GM23338 (cell line): Measurements from ENCODE around the gene EPS8L1. TPM values are rescaled to one million over a fixed set of nuclear protein-coding genes. Genes with fewer than 3 reads are reported as not detected.

Experiments used
- ATAC-seq: fragments of 200-7000 bp; cut with Tn5 transposase; 3 replicates; pipeline ENCODE4 v1.9.1; 2020
- DNase-seq: peaks from one replicate; pipeline ENCODE4 v3.0.0-alpha.2; 2015; ENCODE audit warnings: low spot score
- H2AFZ ChIP-seq: fragments of 200-600 bp; sonication (generic); 2 replicates; pipeline ENCODE4 v1.8.0; 2016; ENCODE audit warnings: antibody characterized with exemption, mild to moderate bottlenecking, moderate library complexity
- H3F3A ChIP-seq: fragments of 200-600 bp; sonication (generic); replicated peaks from 2 replicates; pipeline ENCODE4 v1.8.0; 2017; ENCODE audit warnings: antibody characterized with exemption, mixed run types, low read depth
- H3K27ac ChIP-seq: fragments of 200-600 bp; sonication (generic); 2 replicates; pipeline ENCODE4 v1.6.1; 2016; ENCODE audit warnings: low read depth
- H3K27me3 ChIP-seq: fragments of 200-600 bp; sonication (generic); 2 replicates; pipeline ENCODE4 v1.8.0; 2016; ENCODE audit warnings: mild to moderate bottlenecking, mixed run types, moderate library complexity; ENCODE audit not compliant: insufficient read depth
- H3K36me3 ChIP-seq: fragments of 200-600 bp; sonication (generic); 2 replicates; pipeline ENCODE4 v1.8.0; 2016; ENCODE audit warnings: mild to moderate bottlenecking; ENCODE audit not compliant: insufficient read depth
- H3K4me1 ChIP-seq: fragments of 200-600 bp; sonication (generic); 2 replicates; pipeline ENCODE4 v1.8.0; 2016; ENCODE audit warnings: mild to moderate bottlenecking, moderate library complexity; ENCODE audit not compliant: insufficient read depth
- H3K4me2 ChIP-seq: fragments of 200-600 bp; sonication (generic); 2 replicates; pipeline ENCODE4 v1.7.1; 2017; ENCODE audit warnings: mixed run types
- H3K4me3 ChIP-seq: fragments of 200-600 bp; sonication (generic); 2 replicates; pipeline ENCODE4 v1.6.1; 2016; ENCODE audit warnings: mixed run types
- H3K79me2 ChIP-seq: fragments of 200-600 bp; sonication (generic); replicated peaks from 2 replicates; pipeline ENCODE4 v1.8.0; 2017; ENCODE audit warnings: mild to moderate bottlenecking; ENCODE audit not compliant: insufficient read depth
- H3K9me2 ChIP-seq: fragments of 200-600 bp; sonication (generic); 2 replicates; pipeline ENCODE4 v1.8.0; 2017; ENCODE audit not compliant: insufficient read depth
- H4K20me1 ChIP-seq: fragments of 200-600 bp; sonication (generic); replicated peaks from 2 replicates; pipeline ENCODE4 v1.8.0; 2017; ENCODE audit warnings: mild to moderate bottlenecking; ENCODE audit not compliant: insufficient read depth
- H3K27ac Mint-ChIP-seq: 2 replicates; pipeline ENCODE4 v1.8.0; 2020; ENCODE audit warnings: inconsistent platforms, mild to moderate bottlenecking, moderate library complexity, mixed read lengths
- H3K27me3 Mint-ChIP-seq: 3 replicates; pipeline ENCODE4 v1.8.0; 2022; ENCODE audit warnings: low read depth, mild to moderate bottlenecking, moderate library complexity, mixed read lengths, inconsistent platforms; ENCODE audit not compliant: insufficient read depth, poor library complexity
- H3K36me3 Mint-ChIP-seq: 3 replicates; pipeline ENCODE4 v1.8.0; 2021; ENCODE audit warnings: low read depth, mild to moderate bottlenecking, inconsistent platforms, moderate library complexity, mixed read lengths
- H3K4me1 Mint-ChIP-seq: 3 replicates; pipeline ENCODE4 v1.8.0; 2020; ENCODE audit warnings: mild to moderate bottlenecking, inconsistent platforms, mixed read lengths
- H3K4me3 Mint-ChIP-seq: 3 replicates; pipeline ENCODE4 v1.8.0; 2021; ENCODE audit warnings: moderate library complexity, mild to moderate bottlenecking, inconsistent platforms, mixed read lengths
- H3K9me3 Mint-ChIP-seq: 3 replicates; pipeline ENCODE4 v1.8.0; 2020; ENCODE audit warnings: moderate library complexity, mild to moderate bottlenecking, inconsistent platforms, mixed read lengths
- CTCF ChIP-seq, 2 experiments: fragments of 200-600 bp in 1 of 2; sonication (generic) in 1 of 2; conservative IDR thresholded peaks; 2 replicates each; pipeline versions ENCODE4 v1.5.1 to v1.6.1; 2016 to 2017; ENCODE audit warnings: antibody characterized with exemption in 2 of 2, low read depth in 2 of 2, mild to moderate bottlenecking in 2 of 2, moderate library complexity in 1 of 2
- ETS1 ChIP-seq: IDR thresholded peaks from 2 replicates; pipeline ENCODE4 v1.6.1; 2016; ENCODE audit warnings: antibody characterized with exemption
- EZH2 ChIP-seq: fragments of 200-600 bp; sonication (generic); IDR thresholded peaks from one replicate; pipeline ENCODE4 v1.8.0; 2017; ENCODE audit warnings: antibody characterized with exemption, mild to moderate bottlenecking, low read depth; ENCODE audit not compliant: unreplicated experiment
- JUNB ChIP-seq: IDR thresholded peaks from one replicate; pipeline ENCODE4 v1.6.1; 2016; ENCODE audit warnings: antibody characterized with exemption; ENCODE audit not compliant: unreplicated experiment
- NANOG ChIP-seq: IDR thresholded peaks from 2 replicates; pipeline ENCODE4 v1.6.1; 2016; ENCODE audit warnings: antibody characterized with exemption, borderline replicate concordance
- POLR2AphosphoS5 ChIP-seq: IDR thresholded peaks from 2 replicates; pipeline ENCODE4 v1.6.1; 2016; ENCODE audit warnings: antibody characterized with exemption, low read depth
- REST ChIP-seq: IDR thresholded peaks from one replicate; pipeline ENCODE4 v1.6.1; 2018; ENCODE audit warnings: antibody characterized with exemption; ENCODE audit not compliant: unreplicated experiment
- STAT1 ChIP-seq: IDR thresholded peaks from one replicate; pipeline ENCODE4 v1.6.1; 2016; ENCODE audit warnings: antibody characterized with exemption; ENCODE audit not compliant: unreplicated experiment
- ZNF114 ChIP-seq: fragments of 250-450 bp; sonication (Bioruptor Pico); IDR thresholded peaks from 2 replicates; pipeline ENCODE4 v1.5.0; 2020; ENCODE audit warnings: mild to moderate bottlenecking, moderate library complexity
- ZNF331 ChIP-seq: fragments of 250-450 bp; sonication (Bioruptor Pico); IDR thresholded peaks from 2 replicates; pipeline ENCODE4 v1.5.0; 2020; ENCODE audit warnings: low read depth, mild to moderate bottlenecking, moderate library complexity
- ZNF462 ChIP-seq: fragments of 250-450 bp; sonication (Bioruptor Pico); IDR thresholded peaks from 2 replicates; pipeline ENCODE4 v1.5.0; 2020; ENCODE audit warnings: mild to moderate bottlenecking, moderate library complexity
- polyA plus RNA-seq: library from polyadenylated mRNA; unstranded; fragments of >200 nt; fragmentation: Nextera tagmentation; extraction: Ambion mirVana; gene quantifications from 2 replicates; pipeline ENCODE4 v1.2.1, GENCODE V29; 2016
- total RNA-seq: library from RNA; depleted of rRNA; stranded (reverse); fragments of >200 nt; shearing (Covaris generic); gene quantifications from 2 replicates; pipeline ENCODE4 v1.2.3, GENCODE V29; 2014

The EPS8L1 gene
- total and polyA plus RNA-seq, 2 experiments from 2014 or later, result 47.5 to 51.2 TPM

- no peak for TF ChIP-seq CTCF (conservative IDR thresholded peaks at IDR 0.05; ENCODE audit: low read depth in 2 of 2)
These were observed 33.4 kb upstream of the EPS8L1 start (continued) for GRCh38 chr19:55042344-55042678.

- Mint-ChIP-seq H3K27ac (no peak overlapping the region), H3K36me3 (peaks cover 40% of the 10 kb centered on the region), H3K4me3 (no peak overlapping the region), H3K27me3 (peaks cover 6% of the 10 kb centered on the region), H3K4me1 (no peaks in the 10 kb centered on the region), H3K9me3 (no peaks in the 10 kb centered on the region)
- ATAC-seq, result no peak
- Histone ChIP-seq H2AFZ (no peak overlapping the region), H3K4me1 (no peaks in the 10 kb centered on the region), H3K9me2 (no peaks in the 10 kb centered on the region), H3K79me2 (peaks cover 27% of the 10 kb centered on the region; the same call in 1 of the 2 replicates), H3K36me3 (0 out of 2 replicates have a peak, but pooled peaks cover under 1% of the 10 kb centered on the region), H3K4me3 (no peak overlapping the region), H3K27ac (no peak overlapping the region), H3K4me2 (no peak overlapping the region), H3F3A (no peaks in the 10 kb centered on the region), H3K27me3 (no peaks in the 10 kb centered on the region), H4K20me1 (peaks cover 21% of the 10 kb centered on the region; the same call in 1 of the 2 replicates)
- no peak for DNase-seq
- TF ChIP-seq NANOG (no peak), JUNB (no peak), STAT1 (no peak), POLR2AphosphoS5 (no peak), CTCF (conservative IDR thresholded peaks at IDR 0.05; ENCODE audit: low read depth in 2 of 2) (no peak), ZNF462 (CRISPR knock-in tag) (no peak), REST (no peak), ETS1 (no peak), ZNF114 (CRISPR knock-in tag) (no peak), ZNF331 (CRISPR knock-in tag) (no peak), EZH2 (no peak)
These were observed 33.0 kb upstream of the EPS8L1 start for GRCh38 chr19:55042688-55043087.
